ENCODE results near the gene PCDH7.

Gene PCDH7

DNA sequence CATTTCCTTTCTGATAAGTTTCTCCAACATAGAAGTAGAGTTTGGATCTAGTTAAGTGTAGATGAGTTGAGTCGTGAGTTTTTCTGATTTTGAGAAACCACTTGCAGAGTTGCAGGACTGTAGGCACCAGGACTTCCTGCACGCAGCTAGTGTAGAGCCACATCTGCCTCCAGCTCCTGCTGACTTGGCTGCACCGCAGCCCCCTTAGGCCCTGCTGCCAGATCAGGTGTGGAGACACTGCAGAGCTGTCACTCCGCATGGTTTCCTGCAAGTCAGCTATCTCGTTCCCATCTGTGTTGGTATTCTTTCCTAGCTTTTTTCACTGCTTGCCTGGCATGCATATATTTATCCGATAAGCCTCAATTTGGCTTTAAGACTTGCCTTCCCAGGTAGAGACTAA, 48.9 kb downstream of the PCDH7 start:
- Histone ChIP-seq H3K4me1 (ENCODE audit: low read length) (no peaks in the 10 kb centered on the region), H3K4me3 (ENCODE audit: low read length) (no peak overlapping the region), H3K79me2 (ENCODE audit: low read length) (no peaks in the 10 kb centered on the region), H2AFZ (ENCODE audit: low read depth, low read length) (no peak overlapping the region), H3K9ac (ENCODE audit: low read length) (no peak overlapping the region), H3K9me3 (ENCODE audit: insufficient read depth, low read length) (no peaks in the 10 kb centered on the region), H3K27ac (ENCODE audit: low read length) (no peak overlapping the region), H3K36me3 (replicated peaks; ENCODE audit: low read depth, low read length) (no peaks in the 10 kb centered on the region), H4K20me1 (ENCODE audit: insufficient read depth, low read length) (no peaks in the 10 kb centered on the region), H3K4me2 (ENCODE audit: low read length) (no peak overlapping the region), H3K27me3 (ENCODE audit: low read depth, low read length) (no peaks in the 10 kb centered on the region)
- no peak for TF ChIP-seq EZH2phosphoT487 (IDR thresholded peaks at IDR 0.05; ENCODE audit: low read depth)

DNA sequence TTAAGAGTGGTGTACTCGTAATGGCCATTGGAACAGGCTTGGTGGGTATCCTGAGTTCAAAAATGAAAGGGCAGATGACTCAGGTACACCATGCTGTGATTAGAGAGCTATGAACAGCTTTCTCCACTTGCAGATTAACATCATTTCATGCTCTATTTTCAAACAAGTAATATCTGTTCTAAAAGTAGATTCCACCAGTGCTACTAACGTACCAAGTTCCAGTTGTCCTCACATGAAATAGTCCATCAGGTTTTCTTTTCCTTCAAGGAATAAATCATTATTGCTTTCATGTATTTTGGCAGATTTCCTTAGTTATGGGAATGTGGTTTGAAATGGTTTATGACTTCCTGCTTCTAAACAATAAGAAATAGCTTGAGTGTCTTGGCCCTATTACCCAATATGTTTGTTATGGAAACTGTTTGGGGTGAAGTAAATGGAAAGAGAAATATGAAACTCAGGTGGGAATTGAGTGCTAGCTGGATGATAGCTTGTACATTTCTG, 49.9 kb downstream of the PCDH7 start:
- Histone ChIP-seq H3K9me3 (ENCODE audit: insufficient read depth, low read length) (no peaks in the 10 kb centered on the region), H3K4me1 (ENCODE audit: low read length) (no peaks in the 10 kb centered on the region), H2AFZ (ENCODE audit: low read depth, low read length) (peak overlapping the region; percentile 31; the same call in 1 of the 2 replicates), H3K36me3 (replicated peaks; ENCODE audit: low read depth, low read length) (no peaks in the 10 kb centered on the region), H3K79me2 (ENCODE audit: low read length) (no peaks in the 10 kb centered on the region), H3K27me3 (ENCODE audit: low read depth, low read length) (no peaks in the 10 kb centered on the region), H3K9ac (ENCODE audit: low read length) (no peak overlapping the region), H3K4me2 (ENCODE audit: low read length) (no peak overlapping the region), H3K4me3 (ENCODE audit: low read length) (no peak overlapping the region), H3K27ac (ENCODE audit: low read length) (no peak overlapping the region), H4K20me1 (ENCODE audit: insufficient read depth, low read length) (no peaks in the 10 kb centered on the region)
- TF ChIP-seq, protein P1, sequence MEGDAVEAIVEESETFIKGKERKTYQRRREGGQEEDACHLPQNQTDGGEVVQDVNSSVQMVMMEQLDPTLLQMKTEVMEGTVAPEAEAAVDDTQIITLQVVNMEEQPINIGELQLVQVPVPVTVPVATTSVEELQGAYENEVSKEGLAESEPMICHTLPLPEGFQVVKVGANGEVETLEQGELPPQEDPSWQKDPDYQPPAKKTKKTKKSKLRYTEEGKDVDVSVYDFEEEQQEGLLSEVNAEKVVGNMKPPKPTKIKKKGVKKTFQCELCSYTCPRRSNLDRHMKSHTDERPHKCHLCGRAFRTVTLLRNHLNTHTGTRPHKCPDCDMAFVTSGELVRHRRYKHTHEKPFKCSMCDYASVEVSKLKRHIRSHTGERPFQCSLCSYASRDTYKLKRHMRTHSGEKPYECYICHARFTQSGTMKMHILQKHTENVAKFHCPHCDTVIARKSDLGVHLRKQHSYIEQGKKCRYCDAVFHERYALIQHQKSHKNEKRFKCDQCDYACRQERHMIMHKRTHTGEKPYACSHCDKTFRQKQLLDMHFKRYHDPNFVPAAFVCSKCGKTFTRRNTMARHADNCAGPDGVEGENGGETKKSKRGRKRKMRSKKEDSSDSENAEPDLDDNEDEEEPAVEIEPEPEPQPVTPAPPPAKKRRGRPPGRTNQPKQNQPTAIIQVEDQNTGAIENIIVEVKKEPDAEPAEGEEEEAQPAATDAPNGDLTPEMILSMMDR (IDR thresholded peaks at IDR 0.05; ENCODE audit: low read depth, low read length), result no peak
- TF ChIP-seq EZH2phosphoT487 (IDR thresholded peaks at IDR 0.05; ENCODE audit: low read depth), result no peak

DNA sequence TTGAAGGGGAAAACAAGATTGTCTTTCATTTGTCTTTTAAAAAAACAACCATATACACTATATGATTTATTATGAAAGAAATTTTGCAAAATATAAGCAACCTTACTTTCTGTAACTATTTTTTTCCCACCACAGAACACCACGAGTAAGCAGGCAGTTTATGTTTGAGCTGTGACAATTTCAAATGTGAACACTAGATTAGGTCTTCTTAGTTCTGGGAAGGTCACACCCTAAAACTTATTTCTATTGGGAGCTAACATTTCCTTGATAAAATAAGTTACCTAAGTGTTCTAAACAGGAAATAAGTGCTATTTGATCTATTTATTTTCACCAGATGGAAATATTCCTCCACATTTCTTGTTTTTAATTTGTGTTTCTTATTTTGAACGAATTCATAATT, 50.6 kb downstream of the PCDH7 start:
- no peaks in the 10 kb centered on the region for H3K36me3 ChIP-seq (replicated peaks; ENCODE audit: low read depth, low read length)
- no peaks in the 10 kb centered on the region for H3K79me2 ChIP-seq (ENCODE audit: low read length)
- H2AFZ ChIP-seq (ENCODE audit: low read depth, low read length), result no peak overlapping the region
- no peaks in the 10 kb centered on the region for H3K9me3 ChIP-seq (ENCODE audit: insufficient read depth, low read length)
- no peak overlapping the region for H3K27ac ChIP-seq (ENCODE audit: low read length)
- no peaks in the 10 kb centered on the region for H3K27me3 ChIP-seq (ENCODE audit: low read depth, low read length)
- TF ChIP-seq, protein P1 (IDR thresholded peaks at IDR 0.05; ENCODE audit: low read depth, low read length), result no peak
- no peak for TF ChIP-seq EZH2phosphoT487 (IDR thresholded peaks at IDR 0.05; ENCODE audit: low read depth)
- no peaks in the 10 kb centered on the region for H3K4me1 ChIP-seq (ENCODE audit: low read length)
- no peak overlapping the region for H3K4me2 ChIP-seq (ENCODE audit: low read length)
- no peak overlapping the region for H3K4me3 ChIP-seq (ENCODE audit: low read length)
- no peaks in the 10 kb centered on the region for H4K20me1 ChIP-seq (ENCODE audit: insufficient read depth, low read length)
- H3K9ac ChIP-seq (ENCODE audit: low read length), result no peak overlapping the region

DNA sequence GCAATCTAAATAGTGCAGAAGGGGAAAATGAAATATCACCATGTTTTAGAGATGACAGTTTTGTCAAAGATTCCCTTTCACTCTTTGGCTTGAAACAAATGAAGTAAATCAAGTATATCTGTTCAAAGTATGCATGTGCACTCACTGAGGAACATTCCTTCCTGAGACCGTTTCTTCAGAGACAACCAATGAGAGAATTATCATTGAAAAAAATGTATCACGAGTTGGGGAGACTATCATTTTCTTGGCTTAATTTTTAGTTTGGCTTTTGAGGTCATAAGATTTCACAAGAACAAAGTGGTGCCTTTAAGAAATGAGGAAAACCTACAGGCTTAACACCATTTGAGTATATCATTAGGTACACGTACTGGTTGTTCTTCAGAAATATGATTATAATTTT, 56.3 kb downstream of the PCDH7 start:
- TF ChIP-seq EZH2phosphoT487 (IDR thresholded peaks at IDR 0.05; ENCODE audit: low read depth), result no peak
- TF ChIP-seq, protein P1 (IDR thresholded peaks at IDR 0.05; ENCODE audit: low read depth, low read length), result no peak
- Histone ChIP-seq H3K9ac (ENCODE audit: low read length) (no peak overlapping the region), H3K27me3 (ENCODE audit: low read depth, low read length) (no peaks in the 10 kb centered on the region), H3K4me1 (ENCODE audit: low read length) (no peaks in the 10 kb centered on the region), H3K4me3 (ENCODE audit: low read length) (no peak overlapping the region), H2AFZ (ENCODE audit: low read depth, low read length) (no peak overlapping the region), H4K20me1 (ENCODE audit: insufficient read depth, low read length) (no peaks in the 10 kb centered on the region), H3K4me2 (ENCODE audit: low read length) (no peak overlapping the region), H3K79me2 (ENCODE audit: low read length) (no peaks in the 10 kb centered on the region), H3K36me3 (replicated peaks; ENCODE audit: low read depth, low read length) (no peaks in the 10 kb centered on the region), H3K9me3 (ENCODE audit: insufficient read depth, low read length) (no peaks in the 10 kb centered on the region), H3K27ac (ENCODE audit: low read length) (no peak overlapping the region)

All from OCI-LY3 (cell line).